ENCODE data around the gene CLPSL2. TPM values are rescaled to one million over a fixed set of nuclear protein-coding genes. Genes with fewer than 3 reads are reported as not detected.

Gene CLPSL2
- total and polyA plus RNA-seq, 10 of the 15 experiments (the other 5 are each of a cell fraction or from before 2014, with no cell fraction given) = 0.32 to 1.3 TPM; not detected in 8

GRCh38 chr6:35801148-35801547, 24.8 kb downstream of the CLPSL2 start:
- ChIA-PET RAD21 (ENCODE audit: unreplicated experiment) (no interaction called here), POLR2A (no interaction called here), CTCF (interaction anchor here (1.0 kb wide), 1 partner anchor 325 kb away, joined by 3 read pairs; no protein-coding TSS in a partner anchor), SMC1A (ENCODE audit: uncharacterized antibody, unreplicated experiment) (no interaction called here)
- no peak overlapping the region for H3K27ac ChIP-seq (ENCODE audit: control insufficient read depth, insufficient read depth)
- H3K4me1 ChIP-seq (ENCODE audit: control insufficient read depth, insufficient read depth, low read length) = no peaks in the 10 kb centered on the region
- H3K79me2 ChIP-seq (ENCODE audit: control insufficient read depth, insufficient read depth, low read length) = no peaks in the 10 kb centered on the region
- intact Hi-C loops (cut with micrococcal nuclease; ENCODE audit: unreplicated experiment) = no loop called here
- WGBS (ENCODE audit: insufficient coverage, insufficient replicate concordance, low lambda C conversion rate, missing lambda C conversion rate) = 31% methylated on average over 3 of the region's 3 CpGs
- TF ChIP-seq FOXK2 (IDR thresholded peaks at IDR 0.05) (no peak), SP1 (IDR thresholded peaks at IDR 0.05; ENCODE audit: low read depth, low read length) (no peak), STAT3 (IDR thresholded peaks at IDR 0.05; ENCODE audit: low read depth, low read length) (no peak), MYC (IDR thresholded peaks at IDR 0.05; ENCODE audit: insufficient read depth, insufficient read length, insufficient replicate concordance, low read length, severe bottlenecking) (no peak)
- H3K36me3 ChIP-seq (ENCODE audit: control insufficient read depth in 2 of 2, insufficient read depth in 2 of 2, low read length in 1 of 2) = no peaks in the 10 kb centered on the region
- H4K20me1 ChIP-seq (ENCODE audit: control insufficient read depth, insufficient read depth) = no peaks in the 10 kb centered on the region
- H3K9me3 ChIP-seq (replicated peaks; ENCODE audit: control insufficient read depth, insufficient read depth, low read length) = no peaks in the 10 kb centered on the region
- H3K4me3 ChIP-seq = no peak overlapping the region
- H3K9ac ChIP-seq (ENCODE audit: control insufficient read depth, insufficient read depth, low read length) = no peak overlapping the region
- FAIRE-seq = no peak
- no peak overlapping the region for H2AFZ ChIP-seq (ENCODE audit: control insufficient read depth, low read depth, low read length)
- DNase-seq (ENCODE audit: low read depth, low spot score) = no peak
- ATAC-seq = no peak
- 0 out of 4 replicates have a peak, but pooled peaks cover 0 to 1% of the 10 kb centered on the region in 2 experiments for H3K27me3 ChIP-seq (replicated peaks in 1 of 2; ENCODE audit: control insufficient read depth in 2 of 2, insufficient read depth in 2 of 2, low read length in 1 of 2)
- no TSS peak for BruUV-seq (replicated peaks)
- in situ Hi-C loops (cut with MboI) = no loop called here
- no peak overlapping the region for H3K4me2 ChIP-seq (ENCODE audit: control insufficient read depth, insufficient read depth)

- H2AFZ ChIP-seq (ENCODE audit: control insufficient read depth, low read depth, low read length) = no peak within 1 kb of the TSS
- in situ Hi-C loops (cut with MboI) (no loop called here), intact Hi-C loops (cut with micrococcal nuclease; ENCODE audit: unreplicated experiment) (no loop called here)
- no peaks in the 10 kb centered on the region for H3K9me3 ChIP-seq (replicated peaks; ENCODE audit: control insufficient read depth, insufficient read depth, low read length)
- RAD21 ChIA-PET (ENCODE audit: unreplicated experiment) = no interaction called here
- H3K4me1 ChIP-seq (ENCODE audit: control insufficient read depth, insufficient read depth, low read length) = no peaks in the 10 kb centered on the region
- no peak for DNase-seq (ENCODE audit: low read depth, low spot score)
- BruUV-seq (replicated peaks) = no TSS peak
- POLR2A ChIA-PET = no interaction called here
- 0 out of 2 replicates have a peak within 1 kb of the TSS, but pooled peaks have one; percentile 9 for H3K4me2 ChIP-seq (ENCODE audit: control insufficient read depth, insufficient read depth)
- H3K4me3 ChIP-seq = no peak within 1 kb of the TSS
- no peaks in the 10 kb centered on the region for H3K79me2 ChIP-seq (ENCODE audit: control insufficient read depth, insufficient read depth, low read length)
- no peaks in the 10 kb centered on the region for H4K20me1 ChIP-seq (ENCODE audit: control insufficient read depth, insufficient read depth)
- CTCF ChIA-PET = no interaction called here
- H3K36me3 ChIP-seq (ENCODE audit: control insufficient read depth in 2 of 2, insufficient read depth in 2 of 2, low read length in 1 of 2) = no peaks in the 10 kb centered on the region
- no peak for FAIRE-seq
- H3K9ac ChIP-seq (ENCODE audit: control insufficient read depth, insufficient read depth, low read length) = no peak within 1 kb of the TSS
- no peaks in the 10 kb centered on the region for H3K27me3 ChIP-seq (replicated peaks in 1 of 2; ENCODE audit: control insufficient read depth in 2 of 2, insufficient read depth in 2 of 2, low read length in 1 of 2)
- ATAC-seq = peak; percentile 76
- SMC1A ChIA-PET (ENCODE audit: uncharacterized antibody, unreplicated experiment) = interaction anchor here (1.1 kb wide), 1 partner anchor 8 kb away, joined by 3 read pairs; the partner anchor contains the start of gene CLPS
- 17% methylated on average over 40 of the region's 40 CpGs for WGBS (ENCODE audit: insufficient coverage, insufficient replicate concordance, low lambda C conversion rate, missing lambda C conversion rate)
- H3K27ac ChIP-seq (ENCODE audit: control insufficient read depth, insufficient read depth) = no peak within 1 kb of the TSS
- TF ChIP-seq REST (IDR thresholded peaks at IDR 0.05; ENCODE audit: low read depth, low read length) = peak; percentile 97
- no peak for TF ChIP-seq POLR2AphosphoS5 (IDR thresholded peaks at IDR 0.05; ENCODE audit: low read length)
Measured at GRCh38 chr6:35804996-35805736, 28.8 kb downstream of the CLPSL2 start, which contains the start of gene LHFPL5. LHFPL5 (plus strand) TSS chr6:35805352; CDS start chr6:35805671, 319 bp downstream.
